Ureter (tissue), 1 donor: ENCODE results near the gene HELZ. TPM values are rescaled to one million over a fixed set of nuclear protein-coding genes. Genes with fewer than 3 reads are reported as not detected.
"Not testable (repeated sequence)": the region's sequence is repeated elsewhere in the genome, so short reads cannot be mapped to it uniquely, and the experiment has no call there.

Experiments
- DNase-seq: peaks from one replicate; pipeline ENCODE4 v3.0.0-alpha.2; 2020; ENCODE audit warnings: low spot score
- total RNA-seq: library from RNA; stranded (reverse); gene quantifications from one replicate; pipeline ENCODE4 v1.2.4, GENCODE V29; 2023
- donor health status: DM: yes; HTN: yes; CAD: no.

The HELZ gene
- total RNA-seq, 1 donor from 2014 or later, result 68.4 TPM

DNA sequence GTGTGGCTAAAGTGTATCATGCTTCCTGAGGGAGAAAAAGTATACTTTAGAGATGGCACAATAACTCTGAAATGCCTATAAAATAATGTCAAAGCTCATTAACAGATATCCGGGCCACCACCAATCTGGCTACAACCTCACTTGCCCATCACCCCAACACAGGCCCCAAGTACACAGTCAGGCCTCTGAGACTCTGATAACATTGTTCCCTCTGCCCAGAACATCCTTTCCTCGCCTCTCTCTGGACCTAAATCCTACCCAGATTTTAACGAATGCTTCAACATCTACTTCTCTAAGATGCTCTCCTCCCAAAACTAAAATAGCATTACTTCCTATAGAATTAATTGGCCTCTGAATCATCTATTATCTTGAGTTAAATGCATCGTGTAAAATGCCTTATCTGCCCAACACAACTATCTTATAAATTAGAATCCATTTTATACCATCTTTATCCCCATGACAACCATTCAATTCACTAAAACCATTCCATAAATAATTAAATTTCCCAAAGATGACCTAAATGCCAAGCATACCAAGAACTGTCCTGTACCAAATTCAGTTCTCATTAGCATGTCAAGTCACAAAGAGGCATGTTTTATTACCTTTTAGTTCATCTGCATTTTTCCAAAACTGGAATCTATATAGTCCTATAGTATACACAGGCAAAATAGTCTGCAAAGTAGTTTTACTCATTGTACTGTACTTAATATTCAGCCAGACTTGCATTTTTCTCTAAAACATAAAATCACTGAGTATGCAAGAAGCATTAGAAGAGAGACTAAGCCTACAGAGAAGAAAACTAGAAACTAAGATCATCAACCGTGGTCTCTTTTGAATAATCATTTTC is 15.7 kb downstream of the HELZ start:
- no peak for DNase-seq

DNA sequence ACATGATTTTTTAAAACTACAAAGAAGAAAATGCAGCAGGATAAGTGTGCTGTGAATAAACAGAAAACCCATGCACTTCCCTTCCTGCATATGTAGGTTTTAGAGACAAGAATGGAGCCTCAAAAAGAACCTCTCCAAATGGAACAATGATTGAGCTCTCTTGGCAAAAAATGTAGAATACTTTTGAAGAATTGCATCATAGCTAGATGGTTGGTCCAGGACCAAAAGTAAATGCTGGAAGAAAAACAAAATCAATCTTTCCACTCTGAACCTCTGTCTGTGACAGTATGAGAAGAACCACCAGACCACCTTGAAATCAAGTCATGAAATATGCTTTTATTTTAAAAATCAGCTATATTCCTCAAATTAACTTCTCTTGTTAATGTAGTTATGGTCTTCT is 17.5 kb downstream of the HELZ start:
- DNase-seq, result no peak

DNA sequence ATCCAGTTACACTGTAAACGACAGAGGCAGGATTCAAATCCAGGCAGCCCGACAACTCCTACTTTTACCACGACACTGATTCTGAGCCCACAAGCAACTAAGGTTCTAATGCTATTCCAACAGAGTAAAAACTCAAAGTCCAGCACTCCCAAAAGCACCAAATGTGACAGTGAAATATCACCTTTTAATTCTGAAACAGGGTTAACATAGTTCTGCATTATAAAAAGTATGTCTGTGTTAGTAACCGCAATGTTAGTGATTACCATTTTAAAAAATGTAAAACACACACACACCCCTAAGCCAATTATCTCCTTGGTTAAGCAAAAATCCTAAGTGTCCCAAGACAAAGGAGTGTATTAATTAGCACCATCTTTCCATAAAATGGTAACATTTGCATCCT is 19.7 kb downstream of the HELZ start:
- DNase-seq, result no peak

DNA sequence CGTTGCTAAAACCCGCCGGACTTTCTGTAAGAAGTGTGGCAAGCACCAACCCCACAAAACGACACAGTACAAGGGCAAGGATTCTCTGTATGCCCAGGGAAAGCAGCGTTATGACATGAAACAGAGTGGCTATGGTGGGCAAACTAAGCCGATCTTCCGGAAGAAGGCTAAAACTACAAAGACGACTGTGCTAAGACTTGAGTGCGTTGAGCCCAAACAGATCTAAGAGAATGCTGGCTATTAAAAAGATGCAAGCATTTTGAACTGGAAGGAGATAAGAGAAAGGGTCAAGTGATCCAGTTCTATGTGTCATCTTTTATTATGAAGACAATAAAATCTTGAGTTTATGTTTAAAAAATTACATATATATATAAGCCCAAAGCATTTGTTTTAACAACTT is 20.3 kb downstream of the HELZ start:
- DNase-seq, result no peak

DNA sequence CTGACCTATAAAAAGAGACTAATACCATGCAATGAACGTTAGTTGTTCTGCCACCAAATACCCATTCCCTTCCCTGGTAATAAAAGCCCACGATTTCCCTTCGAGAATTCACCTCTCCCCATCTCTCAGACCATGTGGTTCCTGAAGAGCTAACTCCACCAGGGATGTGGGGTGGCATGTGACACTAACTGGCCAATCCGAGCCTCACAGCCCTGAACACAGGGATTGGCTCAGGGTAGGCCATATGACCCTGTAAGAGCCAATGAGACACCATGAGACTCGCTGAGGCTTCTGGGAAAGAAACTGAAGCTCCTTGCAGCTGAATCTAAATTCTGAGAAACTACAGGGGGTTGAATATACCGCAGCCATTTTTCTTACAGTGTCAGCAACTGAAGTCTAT is 21.1 kb downstream of the HELZ start:
- no peak for DNase-seq

DNA sequence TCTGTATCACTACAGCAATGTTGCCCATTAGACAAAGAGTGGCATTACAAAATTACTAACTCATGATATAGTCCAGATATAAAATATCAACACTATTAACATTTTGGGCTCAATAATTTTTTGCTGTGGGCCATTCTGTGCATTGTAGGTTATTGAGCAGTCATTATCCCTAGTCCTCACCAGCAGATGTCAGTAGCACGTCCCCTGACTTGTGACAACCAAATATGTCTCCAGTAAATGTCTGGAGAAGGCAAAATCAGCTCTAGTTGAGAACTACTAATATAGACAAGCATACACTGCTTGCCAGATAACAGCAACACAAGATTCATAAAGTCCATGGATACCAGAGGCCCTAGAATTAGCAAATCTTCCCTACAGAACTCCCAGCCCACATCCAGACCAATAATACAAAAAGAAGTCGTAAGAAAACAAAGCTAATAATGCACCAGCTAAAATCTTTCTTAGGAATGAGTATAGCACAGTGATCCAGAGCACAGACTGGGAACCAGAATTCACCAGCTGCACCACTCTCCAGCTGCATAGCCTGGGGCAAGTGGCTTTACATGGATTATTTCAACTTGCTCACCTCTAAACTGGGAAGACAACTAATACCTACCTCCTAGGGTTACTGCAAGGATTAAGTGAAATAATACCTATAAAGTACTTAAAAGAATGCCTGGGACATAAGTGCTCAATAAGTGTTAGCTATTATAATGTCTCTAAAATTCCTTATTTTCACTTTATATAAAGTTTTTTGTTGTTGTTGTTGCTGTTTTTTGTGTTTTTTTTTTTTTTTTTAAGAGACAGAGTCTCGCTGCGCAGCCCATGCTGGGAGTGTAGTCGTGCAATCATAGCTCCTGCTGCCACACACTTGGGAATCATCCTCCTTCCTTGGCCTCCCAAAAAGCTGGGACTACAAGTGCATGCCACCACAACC is 23.7 kb downstream of the HELZ start:
- no peak for DNase-seq

DNA sequence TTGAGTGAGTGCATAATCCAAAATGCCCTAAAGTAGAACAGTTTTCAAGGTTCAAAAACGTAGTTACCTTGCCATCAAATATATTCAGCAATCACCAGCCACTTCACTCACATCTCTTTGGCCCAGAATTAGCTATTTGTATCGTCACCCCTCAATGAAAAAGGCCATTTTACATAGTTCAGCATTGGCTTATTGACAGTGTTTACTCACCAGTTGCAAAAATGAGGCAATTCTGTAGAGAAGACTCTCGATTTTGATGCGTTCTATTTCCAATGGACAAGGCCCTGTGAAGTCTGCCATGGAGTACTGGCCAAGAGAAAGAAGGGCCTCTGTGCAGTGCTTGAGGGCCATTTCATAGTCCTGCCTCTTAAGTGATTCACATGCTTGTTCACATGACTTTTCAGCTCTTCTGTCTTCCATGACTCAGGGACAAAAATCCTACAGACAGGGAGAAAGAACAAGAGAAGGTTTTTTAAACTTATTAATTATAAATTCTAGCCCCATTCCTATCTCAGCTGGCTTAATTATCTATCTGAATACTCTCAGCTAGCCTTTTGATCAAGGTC is 26.5 kb downstream of the HELZ start:
- DNase-seq, result no peak

DNA sequence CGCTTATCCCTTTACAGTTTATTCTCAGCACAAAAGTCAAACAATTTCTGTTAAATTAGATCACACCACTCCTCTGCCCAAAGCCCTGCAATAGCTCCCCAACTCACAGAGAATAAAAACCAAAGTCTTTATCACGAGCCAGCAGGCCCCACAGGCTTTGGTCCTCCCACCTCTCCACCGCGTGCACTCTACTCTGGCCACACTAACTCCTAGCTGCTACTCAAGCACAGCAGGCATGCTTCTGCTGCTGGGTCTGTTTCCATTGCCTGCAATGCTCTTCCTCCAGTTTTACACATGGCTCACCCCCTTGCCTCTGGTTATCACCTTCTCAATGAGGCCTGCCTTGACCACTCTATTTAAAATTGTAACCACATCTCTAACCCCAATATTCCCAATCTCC is 27.6 kb downstream of the HELZ start:
- DNase-seq, result no peak

DNA sequence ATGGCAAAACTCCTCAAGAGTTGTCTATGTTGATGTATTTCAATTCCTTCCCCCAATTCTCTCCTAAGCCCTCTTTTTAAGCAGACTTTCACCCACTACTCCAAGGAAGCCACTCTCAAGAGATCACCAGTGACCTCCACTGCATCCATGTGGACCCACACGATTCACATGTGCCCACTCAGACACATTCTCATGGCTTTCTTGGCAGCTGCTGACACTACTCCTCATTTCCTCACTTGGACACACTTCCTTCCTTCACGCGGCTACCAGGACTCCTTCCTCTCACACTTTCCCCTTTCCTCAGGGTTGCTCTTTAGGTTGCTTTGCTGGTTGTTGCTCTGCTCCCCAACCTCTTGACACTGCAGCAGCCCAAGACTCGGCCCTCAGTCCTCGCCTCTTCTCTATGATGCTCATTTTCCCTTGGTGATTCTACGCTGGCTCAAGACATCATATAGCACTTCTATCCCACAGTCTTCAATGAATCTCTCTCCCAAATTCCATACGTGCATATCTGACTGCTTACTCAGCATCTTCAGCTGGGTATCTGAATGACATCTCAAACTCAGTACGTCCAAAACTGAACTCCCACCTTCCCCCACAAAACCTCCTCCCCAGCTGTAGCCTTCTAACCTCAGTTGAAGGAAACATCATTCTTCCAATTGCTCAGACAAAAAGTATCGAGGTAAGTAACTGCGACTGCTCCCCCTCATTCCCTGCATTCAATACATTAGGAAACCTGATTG is 28.2 kb downstream of the HELZ start:
- no peak for DNase-seq

DNA sequence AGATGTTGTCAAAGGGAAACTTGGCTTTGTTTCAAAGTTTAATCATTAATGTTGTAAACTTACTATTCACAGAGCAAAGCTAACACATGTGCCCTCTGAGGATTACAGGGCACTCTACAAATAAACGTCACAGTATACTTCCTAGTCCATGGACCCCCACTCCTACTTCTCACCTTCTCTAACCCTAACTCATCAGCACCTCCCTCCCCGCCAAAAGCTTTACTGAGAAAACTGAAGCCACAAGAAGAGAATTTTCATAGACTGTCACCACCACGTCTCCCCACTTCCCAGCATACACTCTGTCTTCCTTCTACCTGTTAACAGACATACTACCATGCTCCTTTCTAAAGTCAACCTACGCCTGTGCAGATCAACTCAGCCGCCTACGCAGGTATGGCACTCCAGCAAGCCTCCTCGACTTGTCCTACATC is 29.0 kb downstream of the HELZ start:
- no peak for DNase-seq

DNA sequence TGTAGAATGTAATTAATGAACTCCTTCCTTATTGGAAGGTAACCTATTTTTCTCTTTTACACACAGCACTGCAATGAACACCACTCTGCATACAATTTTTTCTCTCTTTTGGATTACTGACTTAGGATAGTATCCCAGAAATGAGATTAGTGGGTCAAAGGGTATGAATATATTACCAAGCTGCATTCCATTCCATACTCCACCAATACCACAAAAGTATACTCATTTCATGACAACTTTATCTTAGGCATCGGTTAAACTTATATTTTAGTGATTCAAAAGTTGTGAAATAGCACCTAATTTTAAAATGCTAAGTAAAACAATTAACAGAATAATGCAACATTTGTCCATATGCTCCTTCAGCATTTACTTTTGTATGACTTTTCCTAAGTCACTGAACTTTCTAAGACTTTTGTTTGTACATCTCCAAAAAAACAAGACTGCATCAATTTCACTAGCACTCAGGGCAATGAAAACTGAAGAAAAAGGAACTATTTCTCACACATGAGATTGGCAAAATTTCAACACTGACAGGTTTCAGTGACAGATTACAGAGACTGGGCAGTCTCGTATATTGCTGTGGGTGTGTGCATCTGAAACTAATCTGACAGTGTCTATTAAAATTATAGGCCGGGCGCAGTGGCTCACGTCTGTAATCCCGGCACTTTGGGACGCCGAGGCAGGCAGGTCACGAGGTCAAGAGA is 32.1 kb downstream of the HELZ start:
- DNase-seq, result no peak

DNA sequence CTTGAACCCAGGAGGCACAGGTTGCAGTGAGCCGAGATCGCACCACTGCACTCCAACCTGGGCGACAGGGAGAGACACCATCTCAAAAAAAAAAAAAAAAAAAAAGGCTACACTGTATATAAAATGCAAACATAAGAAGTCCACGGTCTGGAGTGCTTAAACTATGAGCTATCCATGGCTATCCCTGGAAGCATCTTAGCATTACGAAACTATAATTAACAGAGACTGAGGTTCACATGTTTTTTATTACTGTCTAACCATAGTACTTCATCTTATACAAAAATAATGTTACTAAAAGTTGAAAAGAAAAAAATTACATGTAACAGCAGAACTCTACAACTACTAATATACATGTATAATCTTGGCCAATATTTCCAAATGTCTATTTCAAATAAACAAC is 32.8 kb downstream of the HELZ start:
- no peak for DNase-seq

DNA sequence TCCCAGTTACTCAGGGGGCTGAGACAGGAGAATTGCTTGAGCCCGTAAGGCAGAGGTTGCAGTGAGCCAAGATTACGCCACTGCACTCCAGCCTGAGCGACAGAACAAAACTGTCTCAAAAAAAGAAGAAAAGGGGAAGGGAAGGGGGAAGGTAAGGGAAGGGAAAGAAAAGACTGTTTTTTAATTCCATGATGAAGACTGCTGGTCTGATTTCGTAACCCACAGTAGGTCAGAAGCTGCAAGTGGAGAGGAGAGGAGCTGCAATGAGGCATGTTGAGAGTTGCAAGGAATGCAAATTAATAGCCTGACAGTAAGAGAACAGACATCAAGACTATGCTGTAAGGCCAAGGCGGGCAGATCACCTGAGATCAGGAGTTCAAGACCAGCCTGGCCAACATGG is 33.3 kb downstream of the HELZ start:
- DNase-seq, result no peak

DNA sequence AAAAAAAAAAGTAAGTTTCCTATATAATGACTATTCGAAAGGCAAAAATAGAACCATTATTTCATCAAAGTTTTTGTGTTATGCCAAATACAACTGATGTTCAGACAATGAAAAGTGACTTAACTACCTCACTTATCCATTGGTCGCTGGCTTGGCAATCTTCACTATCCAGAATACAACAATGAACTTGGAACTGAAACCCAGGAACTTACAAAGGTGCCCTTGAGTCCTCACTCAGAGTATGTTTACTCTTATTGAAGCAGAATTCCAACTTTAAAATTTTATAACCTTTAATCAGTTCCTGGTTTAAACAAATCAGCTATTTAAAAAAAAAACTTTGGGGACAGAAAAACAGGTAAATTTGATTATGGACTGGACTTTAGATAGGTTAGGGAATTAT is 34.1 kb downstream of the HELZ start:
- no peak for DNase-seq

DNA sequence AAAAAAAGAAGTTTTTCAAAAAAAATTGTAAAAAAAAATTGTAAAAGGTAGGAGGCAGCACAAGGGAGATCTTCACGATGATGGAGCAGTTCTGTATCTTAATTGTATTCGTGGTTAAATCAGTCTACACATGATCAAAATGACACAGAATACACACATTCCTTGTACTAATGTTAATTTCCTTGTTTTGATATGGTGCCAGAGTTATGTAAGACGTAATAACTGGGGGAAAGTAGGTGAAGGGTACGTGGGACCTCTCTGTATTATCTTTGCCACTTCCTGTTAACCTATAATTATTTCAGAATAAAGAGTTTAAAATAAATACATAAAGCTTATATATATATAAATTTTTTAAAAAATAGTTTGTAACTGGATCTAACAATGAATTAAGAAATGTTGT is 36.8 kb downstream of the HELZ start:
- no peak for DNase-seq

DNA sequence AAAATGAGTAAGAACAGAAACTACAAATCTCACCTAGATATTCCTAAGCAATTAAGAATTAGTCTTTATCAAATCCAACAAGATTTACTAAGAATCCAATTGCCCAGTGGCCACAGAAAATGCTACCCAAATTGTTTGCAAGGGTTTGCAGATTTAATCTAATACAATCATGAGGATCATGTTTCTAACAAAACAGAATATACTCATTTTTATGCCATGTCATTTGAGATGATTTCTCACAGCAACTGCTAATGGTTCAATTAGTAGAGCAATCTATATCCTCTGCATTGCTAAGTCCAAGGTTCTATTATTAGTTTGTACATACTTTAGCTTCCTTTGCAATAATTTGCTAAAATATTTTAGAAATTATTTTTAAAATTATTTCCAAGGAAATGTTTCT is 41.2 kb downstream of the HELZ start:
- DNase-seq, result no peak

DNA sequence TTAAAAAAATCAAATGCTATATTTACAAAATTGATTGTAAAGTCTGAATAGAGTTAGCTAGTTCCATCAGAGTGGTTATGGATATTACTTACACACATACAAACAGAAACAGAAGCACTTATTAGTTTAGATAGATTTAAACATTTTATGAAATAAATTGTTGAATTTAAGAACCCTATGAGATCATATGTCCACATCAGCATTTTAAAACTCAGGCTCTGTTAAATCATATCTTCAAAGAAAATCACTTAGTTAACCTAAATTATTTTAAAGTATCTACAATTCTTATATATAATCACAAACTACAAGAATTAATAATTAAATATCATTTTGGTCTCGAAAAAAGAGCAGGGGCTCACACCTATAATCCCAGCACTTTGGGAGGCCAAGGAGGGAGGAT is 42.5 kb downstream of the HELZ start:
- DNase-seq, result no peak

DNA sequence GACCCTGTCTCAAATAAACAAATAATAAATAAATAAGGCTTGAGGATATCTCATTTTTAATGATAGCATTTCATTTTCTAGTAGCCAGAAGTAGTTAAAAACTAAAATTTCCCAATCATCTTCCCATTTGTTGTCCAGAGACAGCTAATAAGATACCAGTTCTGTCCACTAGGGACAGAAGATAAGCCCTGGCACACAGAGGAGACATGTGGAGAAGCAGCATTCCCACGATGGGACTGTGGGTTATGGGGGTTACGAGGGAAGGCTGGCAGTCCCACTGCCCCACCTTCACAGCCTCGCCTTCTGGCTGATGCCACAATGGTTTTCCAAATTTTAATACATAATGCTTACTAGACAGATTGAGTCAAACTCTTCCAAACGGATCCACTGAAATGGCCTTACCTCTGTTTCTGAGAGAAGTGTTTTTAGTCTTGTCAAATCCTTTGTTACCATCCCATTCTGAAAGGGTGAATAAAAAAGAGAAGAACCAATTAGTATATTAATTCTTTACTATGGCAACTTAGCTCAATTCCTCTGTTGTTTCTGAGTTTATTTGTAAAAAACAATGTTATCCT is 44.2 kb downstream of the HELZ start:
- DNase-seq, result no peak

DNA sequence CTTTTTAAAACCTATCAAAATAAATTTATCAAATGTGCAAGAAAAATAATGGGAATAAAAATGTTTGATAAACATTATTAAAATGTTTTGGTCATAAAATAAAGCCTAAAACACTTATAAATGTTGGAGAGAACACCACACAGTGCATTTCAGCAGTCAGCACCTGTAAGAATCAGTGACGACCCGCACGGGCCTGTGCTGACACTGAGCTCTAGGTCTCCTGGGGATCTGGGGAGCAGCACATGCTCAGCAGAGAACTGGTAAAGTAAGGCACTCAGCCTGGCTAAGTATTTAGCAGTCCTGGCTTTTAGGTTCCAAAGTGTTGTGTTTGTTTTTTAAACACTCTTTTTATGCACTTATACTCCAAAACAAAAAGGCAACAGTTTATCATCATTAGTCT is 46.9 kb downstream of the HELZ start:
- no peak for DNase-seq

DNA sequence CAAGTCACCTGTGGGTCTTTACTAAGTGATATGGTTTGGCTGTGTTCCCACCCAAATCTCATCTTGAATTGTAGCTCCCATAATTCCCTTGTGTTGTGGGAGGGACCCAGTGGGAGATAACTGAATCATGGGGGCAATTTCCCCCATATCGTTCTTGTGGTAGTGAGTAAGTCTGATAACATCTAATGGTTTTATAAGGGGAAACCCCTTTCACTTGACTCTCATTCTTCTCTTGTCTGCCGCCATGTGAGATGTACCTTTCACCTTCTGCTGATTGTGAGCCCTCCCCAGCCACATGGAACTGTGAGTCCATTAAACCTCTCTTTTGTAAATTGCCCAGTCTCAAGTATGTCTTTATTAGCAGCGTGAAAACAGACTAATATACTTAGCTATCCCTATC is 48.0 kb downstream of the HELZ start:
- DNase-seq, result not testable (repeated sequence)

DNA sequence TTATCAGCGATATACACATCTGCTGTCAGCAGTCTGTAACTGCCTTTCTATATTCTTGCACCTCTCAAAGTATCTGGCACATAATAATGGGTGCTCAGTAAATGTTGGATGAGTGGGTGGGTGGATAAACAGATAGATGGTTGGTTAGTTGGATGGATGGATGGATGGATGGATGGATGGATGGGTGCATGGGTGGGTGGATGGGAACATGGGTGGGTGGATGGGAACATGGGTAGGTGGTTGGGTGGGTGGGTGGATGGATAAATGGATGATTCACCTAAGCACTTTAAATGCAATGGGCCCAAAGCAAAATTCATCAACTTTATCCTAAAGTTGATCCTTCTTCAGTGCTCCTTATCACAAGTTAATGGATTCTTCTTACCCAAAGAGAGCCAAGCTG is 48.6 kb downstream of the HELZ start:
- DNase-seq, result no peak
